NCI-H1436 treated with DMSO at 0.1 percent for 48 hours (cell line): ENCODE results near the gene TSR3.

ENCODE experiments used
- DNase-seq: peaks from one replicate; lab custom pipeline; 2025; lab: John Stamatoyannopoulos, UW

Gene TSR3

GRCh38 chr16:1323296-1324239, 28.1 kb downstream of the TSR3 start:
- DNase-seq = no peak

DNA sequence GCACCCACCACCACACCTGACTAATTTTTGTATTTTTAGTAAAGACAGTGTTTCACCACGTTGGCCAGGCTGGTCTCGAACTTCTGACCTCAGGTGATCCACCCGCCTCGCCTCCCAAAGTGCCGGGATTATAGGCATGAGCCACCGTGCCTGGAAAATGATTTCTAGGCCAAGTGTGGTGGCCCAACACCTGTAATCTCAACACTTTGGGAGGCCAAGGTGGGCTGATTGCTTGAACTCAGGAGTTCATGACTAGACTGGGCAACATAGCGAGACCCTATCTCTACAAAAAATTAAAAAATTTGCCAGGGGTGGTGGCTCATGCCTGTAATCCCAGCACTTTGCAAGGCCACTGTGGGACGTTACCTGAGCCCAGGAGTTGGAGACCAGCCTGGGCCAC, 29.3 kb downstream of the TSR3 start:
- no peak for DNase-seq

- no peak for DNase-seq
Measured at GRCh38 chr16:1320658-1321240, 30.9 kb downstream of the TSR3 start.

DNA sequence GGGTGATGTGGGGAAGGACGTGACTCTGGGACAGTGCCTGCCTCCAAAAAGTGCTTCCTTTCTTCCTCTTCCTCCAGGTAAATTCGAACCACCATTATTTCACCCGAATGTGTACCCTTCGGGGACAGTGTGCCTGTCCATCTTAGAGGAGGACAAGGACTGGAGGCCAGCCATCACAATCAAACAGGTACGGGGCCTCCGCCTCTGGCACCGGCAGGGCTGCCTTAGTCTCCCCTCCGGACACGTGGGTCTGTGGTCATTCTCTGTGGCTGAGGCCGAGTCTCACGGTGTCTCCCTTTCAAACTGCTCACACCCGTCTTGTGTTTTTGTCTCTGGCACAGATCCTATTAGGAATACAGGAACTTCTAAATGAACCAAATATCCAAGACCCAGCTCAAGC, 31.6 kb downstream of the TSR3 start:
- no peak for DNase-seq

DNA sequence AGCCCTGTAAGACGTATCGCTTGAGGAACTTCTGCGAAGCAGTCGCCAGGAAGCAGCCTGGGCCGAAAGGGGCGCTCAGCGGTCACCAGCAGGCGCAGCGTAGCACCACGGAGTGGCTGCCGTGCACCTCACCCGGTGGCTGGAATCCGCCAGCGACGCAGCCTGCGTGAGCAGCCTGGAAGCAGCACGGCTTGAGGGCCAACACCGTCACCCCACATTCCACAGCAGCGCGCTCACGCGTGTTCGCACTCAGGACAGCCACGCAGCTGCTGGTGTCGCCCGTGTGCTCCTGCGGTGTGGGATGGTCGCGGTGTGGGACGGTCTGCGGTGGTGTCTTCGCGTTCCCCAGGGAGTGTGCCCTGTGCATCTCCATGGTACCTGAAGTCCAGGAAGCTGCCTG, 32.6 kb downstream of the TSR3 start:
- no peak for DNase-seq

DNA sequence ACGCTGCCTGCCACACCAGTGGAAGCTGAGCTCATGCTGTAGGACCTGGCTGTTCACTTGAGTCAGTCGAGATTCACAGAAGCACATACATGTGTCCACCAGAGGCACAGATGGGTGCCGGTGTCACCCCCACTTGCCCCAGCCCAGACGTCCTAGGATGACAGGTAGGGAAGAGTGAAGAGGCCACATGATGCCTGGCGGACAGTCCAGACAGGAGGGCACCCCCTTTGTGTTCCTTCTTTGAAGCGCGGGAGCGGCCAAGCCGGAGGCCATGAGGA, 33.5 kb downstream of the TSR3 start:
- no peak for DNase-seq

- DNase-seq = no peak
Measured at GRCh38 chr16:1317479-1318267, 34.0 kb downstream of the TSR3 start.

- no peak for DNase-seq
Measured at GRCh38 chr16:1316033-1316405, 35.7 kb downstream of the TSR3 start.

DNA sequence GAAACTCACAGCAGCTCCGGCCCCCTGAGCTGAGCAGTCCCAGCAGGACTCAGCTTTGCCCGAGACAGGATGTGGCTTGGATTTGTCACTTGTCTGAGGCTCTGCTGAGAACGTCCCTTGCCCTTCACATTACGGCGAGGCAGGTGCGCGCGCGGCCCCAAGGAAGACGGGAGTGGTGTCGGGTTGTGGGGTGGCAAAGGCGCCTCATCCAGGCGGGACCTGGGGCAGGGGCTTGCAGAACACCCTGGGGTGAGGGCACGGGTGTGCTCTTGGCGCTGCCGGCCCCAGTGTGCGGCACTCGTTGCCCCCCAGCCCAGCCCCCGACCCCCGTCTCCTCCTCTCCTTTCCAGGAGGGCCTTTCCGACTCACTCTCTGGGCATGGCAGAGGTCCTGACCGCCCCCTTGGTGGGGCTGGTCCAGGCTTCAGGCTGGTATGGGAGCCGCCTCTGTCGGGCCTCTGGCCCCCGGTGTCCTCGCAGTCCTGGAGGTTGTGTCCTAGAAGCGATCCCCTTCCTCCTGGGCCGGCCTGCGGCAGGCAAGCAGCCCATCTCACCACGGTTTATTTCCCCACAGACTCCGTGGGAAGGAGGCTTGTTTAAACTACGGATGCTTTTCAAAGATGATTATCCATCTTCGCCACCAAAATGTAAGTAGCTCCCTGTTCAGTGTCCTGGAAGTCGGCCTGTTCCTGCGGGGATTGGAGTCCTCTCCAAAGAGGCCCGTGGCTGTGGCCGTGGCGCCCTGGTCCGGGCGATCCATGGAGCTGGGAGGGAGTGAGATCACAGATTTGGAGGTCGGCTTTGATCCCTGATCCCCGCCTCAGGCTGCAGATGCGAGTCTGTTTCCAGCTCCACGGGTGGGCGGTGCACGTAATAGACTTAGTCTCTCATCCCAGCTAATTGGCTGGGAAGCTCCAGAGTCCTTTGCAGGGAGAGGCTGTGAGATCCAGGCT, 36.3 kb downstream of the TSR3 start:
- no peak for DNase-seq

GRCh38 chr16:1314399-1315068, 37.1 kb downstream of the TSR3 start:
- DNase-seq = no peak

- no peak for DNase-seq
Measured at GRCh38 chr16:1313721-1314369, 37.8 kb downstream of the TSR3 start.

DNA sequence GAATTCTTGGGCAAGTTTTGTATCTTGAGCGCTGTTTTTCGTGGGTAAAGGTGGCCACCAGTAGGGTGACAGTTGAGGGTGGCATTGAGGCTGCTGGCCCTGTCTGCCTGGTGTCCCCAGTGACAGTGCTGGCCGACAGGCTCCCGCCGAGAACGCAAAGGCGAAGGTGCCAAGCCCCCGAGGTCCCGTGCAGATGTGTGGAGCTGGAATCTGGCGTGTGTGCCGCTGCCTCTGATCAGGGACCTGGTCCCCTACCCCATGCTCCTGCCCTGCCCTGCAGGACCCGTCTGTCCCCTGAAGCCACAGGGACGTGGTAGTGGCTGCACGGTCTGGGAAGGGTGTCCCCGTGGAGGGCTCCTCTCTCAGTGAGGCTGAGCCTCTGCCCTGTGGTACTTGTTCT, 38.8 kb downstream of the TSR3 start:
- no peak for DNase-seq

- no peak for DNase-seq
Measured at GRCh38 chr16:1312467-1312816, 39.2 kb downstream of the TSR3 start.

- no peak for DNase-seq
Measured at GRCh38 chr16:1311738-1312466, 39.8 kb downstream of the TSR3 start.

GRCh38 chr16:1311212-1311737, 40.4 kb downstream of the TSR3 start:
- no peak for DNase-seq

DNA sequence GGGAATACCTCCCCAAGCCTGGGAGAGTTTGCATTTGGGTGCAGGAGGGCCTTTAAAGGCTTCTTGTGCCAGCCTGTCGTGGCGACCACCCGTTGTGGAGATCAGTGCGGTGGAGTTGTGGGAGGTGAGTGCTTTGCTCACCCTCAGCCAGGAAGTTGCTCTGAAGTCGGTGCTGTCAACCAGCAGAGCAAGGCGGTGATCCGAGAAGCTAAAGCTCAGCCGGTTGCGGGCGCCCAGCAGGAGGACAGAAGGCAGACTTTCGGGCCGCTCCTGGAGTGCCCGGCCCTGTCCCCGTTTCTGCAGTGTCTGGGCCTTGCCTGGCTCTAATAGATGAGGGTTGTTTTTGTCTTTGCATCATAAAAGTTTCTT, 40.9 kb downstream of the TSR3 start:
- no peak for DNase-seq

DNA sequence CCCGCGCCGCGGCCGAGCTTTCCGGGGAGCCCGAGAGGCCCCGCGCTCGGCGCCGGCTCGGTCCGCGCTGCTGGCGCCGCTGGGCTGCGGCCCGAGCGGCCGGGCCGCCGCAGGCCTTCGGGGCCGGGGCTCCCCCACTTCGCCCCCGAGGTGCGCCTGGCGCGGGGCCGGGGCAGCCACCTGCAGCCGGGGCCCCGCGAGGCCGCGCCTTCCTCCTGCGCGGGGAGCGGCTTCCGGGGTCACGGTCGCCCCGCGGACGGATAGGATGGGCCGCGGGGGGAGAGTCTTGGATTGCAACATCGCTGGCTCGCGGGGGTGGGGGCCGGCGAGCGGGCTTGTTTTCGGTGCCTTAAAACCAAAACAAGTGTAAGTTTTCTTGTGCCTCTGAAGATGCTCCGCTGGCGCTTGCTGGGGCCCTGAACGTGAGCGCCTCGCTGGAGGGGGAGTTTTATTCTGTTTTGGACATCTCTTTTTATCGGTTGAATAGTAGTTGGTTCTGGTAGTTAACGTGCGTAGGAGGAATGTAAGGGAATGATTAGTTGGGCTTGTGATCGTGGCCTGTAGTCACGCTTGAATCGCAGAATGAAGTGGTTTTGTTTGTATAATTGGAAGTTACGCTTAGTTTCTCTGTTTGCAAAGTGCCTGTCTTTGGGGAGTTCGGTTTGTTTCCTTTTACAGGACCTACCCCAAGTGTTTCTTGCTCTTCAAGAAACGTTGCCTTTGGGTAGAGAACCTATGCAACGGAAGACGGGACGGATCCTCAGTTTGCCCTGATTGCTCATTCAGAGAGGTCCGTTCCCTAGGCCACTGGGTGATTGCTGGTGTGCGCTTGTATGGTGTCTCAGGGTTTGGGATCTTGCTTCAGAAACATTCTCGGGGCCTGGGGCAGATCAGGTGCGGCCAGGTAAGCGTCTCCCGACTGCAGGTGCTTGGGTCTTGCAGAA, 41.5 kb downstream of the TSR3 start:
- DNase-seq = no peak

DNA sequence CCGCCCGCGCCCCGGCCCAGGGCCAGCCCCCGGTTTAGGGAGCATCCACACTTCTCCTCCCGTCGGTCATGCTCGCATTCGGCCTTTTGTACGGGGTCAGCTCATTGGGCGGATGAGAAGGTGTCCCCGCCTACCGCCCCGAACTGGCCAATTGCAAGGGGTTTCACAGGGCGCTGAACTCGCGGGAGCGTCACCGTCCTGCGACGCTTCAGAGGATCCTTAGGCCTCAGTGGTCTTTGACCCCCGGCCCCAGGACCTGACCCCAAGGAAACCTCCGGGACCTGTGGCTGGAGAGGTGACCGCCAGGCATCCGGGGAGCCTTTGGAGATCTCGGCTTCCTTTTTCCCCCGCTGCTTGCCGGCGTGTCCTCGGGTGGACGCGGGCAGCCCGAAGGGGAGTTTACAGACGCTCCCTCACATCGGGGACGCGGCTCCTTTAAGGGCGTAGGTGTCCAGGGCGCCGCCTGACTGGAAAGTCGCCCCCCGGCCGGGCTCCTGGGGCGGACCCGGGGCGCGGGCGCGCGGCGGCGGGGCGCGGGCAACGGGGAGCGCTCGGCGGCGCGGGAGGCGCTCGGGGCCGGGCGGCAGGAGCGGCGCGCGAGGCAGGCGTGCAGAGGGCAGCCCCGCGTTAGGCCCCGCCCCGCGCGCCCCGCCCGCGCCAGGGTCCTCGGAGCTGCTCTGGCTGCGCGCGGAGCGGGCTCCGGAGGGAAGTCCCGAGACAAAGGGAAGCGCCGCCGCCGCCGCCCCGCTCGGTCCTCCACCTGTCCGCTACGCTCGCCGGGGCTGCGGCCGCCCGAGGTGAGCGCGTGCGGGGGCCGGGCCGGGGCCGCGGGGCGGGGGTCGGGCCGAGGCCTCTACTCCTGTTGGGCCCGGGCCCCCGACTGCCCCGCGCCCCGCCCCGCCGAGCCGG, 42.4 kb downstream of the TSR3 start, which contains the start of gene UBE2I:
UBE2I (plus strand) TSS at position 660 of the 909 bp plus-strand sequence. CDS start 4,395 bp downstream, outside the sequence.
- DNase-seq = peak; percentile 60
